Activated naive CD8-positive, alpha-beta T cell treated with anti-CD3 and anti-CD28 coated beads, Interleukin-2, amount 50 U/mL, for 16 hours (primary cell): Measurements from ENCODE around the gene KHDC1.
A peak's percentile ranks its signal among the peaks of the same experiment; 100 is the strongest.
"Not testable (repeated sequence)": the region's sequence is repeated elsewhere in the genome, so short reads cannot be mapped to it uniquely, and the experiment has no call there.

Source experiments
- DNase-seq: peaks from one replicate; pipeline ENCODE4 v3.0.0-alpha.2; 2020; ENCODE audit warnings: low read depth, low spot score

KHDC1 gene

GRCh38 chr6:73262671-73263569, at the start of gene KHDC1:
TSS of gene KHDC1 (minus strand) at chr6:73263196. CDS start at chr6:73242517, 20,679 bp downstream.
- peak; percentile 20 for DNase-seq

GRCh38 chr6:73310503-73310845, 47.5 kb upstream of the KHDC1 start:
- DNase-seq, result not testable (repeated sequence)

- DNase-seq, result no peak
These were observed 46.9 kb upstream of the KHDC1 start for GRCh38 chr6:73309785-73310502.

- DNase-seq, result no peak
These were observed 46.5 kb upstream of the KHDC1 start for GRCh38 chr6:73309535-73309784.

GRCh38 chr6:73308712-73309534, 45.9 kb upstream of the KHDC1 start:
- no peak for DNase-seq

GRCh38 chr6:73303773-73304172, 40.8 kb upstream of the KHDC1 start:
- not testable (repeated sequence) for DNase-seq

GRCh38 chr6:73302339-73302738, 39.3 kb upstream of the KHDC1 start:
- DNase-seq, result no peak

- no peak for DNase-seq
These were observed 36.4 kb upstream of the KHDC1 start for GRCh38 chr6:73299151-73299971.

- no peak for DNase-seq
These were observed 30.3 kb upstream of the KHDC1 start for GRCh38 chr6:73293331-73293730.

GRCh38 chr6:73290435-73290834, 27.4 kb upstream of the KHDC1 start:
- DNase-seq, result no peak

- DNase-seq, result no peak
These were observed 23.8 kb upstream of the KHDC1 start for GRCh38 chr6:73286752-73287151.

- DNase-seq, result no peak
These were observed 22.8 kb upstream of the KHDC1 start for GRCh38 chr6:73285674-73286283.

GRCh38 chr6:73282871-73283270, 19.9 kb upstream of the KHDC1 start:
- DNase-seq, result no peak

GRCh38 chr6:73281684-73282083, 18.7 kb upstream of the KHDC1 start:
- DNase-seq, result not testable (repeated sequence)

GRCh38 chr6:73269296-73269695, 6.3 kb upstream of the KHDC1 start:
- not testable (repeated sequence) for DNase-seq

- not testable (repeated sequence) for DNase-seq
These were observed 5.9 kb upstream of the KHDC1 start for GRCh38 chr6:73268896-73269295.

GRCh38 chr6:73264446-73264845, 1.4 kb upstream of the KHDC1 start:
- DNase-seq, result no peak

- DNase-seq, result no peak
These were observed 544 bp upstream of the KHDC1 start for GRCh38 chr6:73263570-73263909.

GRCh38 chr6:73258721-73259120, 4.3 kb downstream of the KHDC1 start:
- DNase-seq, result no peak

GRCh38 chr6:73254323-73254722, 8.7 kb downstream of the KHDC1 start:
- DNase-seq, result not testable (repeated sequence)

GRCh38 chr6:73252703-73253102, 10.3 kb downstream of the KHDC1 start:
- no peak for DNase-seq
